KOPT-K1 (cell line): ENCODE measurements around the gene TMEM203.
A peak's percentile ranks its signal among the peaks of the same experiment; 100 is the strongest.

ENCODE experiments used
- H3K27ac ChIP-seq: fragments of 200-600 bp; sonication (generic); 2 replicates; pipeline ENCODE4 v1.5.1; 2016; ENCODE audit warnings: antibody characterized with exemption, mild to moderate bottlenecking, low read depth, low read length; ENCODE audit not compliant: poor library complexity, severe bottlenecking
- H3K36me3 ChIP-seq: fragments of 200-600 bp; sonication (generic); 2 replicates; pipeline ENCODE4 v1.5.1; 2017; ENCODE audit warnings: antibody characterized with exemption, mild to moderate bottlenecking, low read length, moderate library complexity; ENCODE audit not compliant: insufficient read depth
- H3K9me3 ChIP-seq: fragments of 200-600 bp; sonication (generic); 2 replicates; pipeline ENCODE4 v1.5.1; 2017; ENCODE audit warnings: antibody characterized with exemption, low read length, mild to moderate bottlenecking; ENCODE audit not compliant: insufficient read depth, poor library complexity, severe bottlenecking

TMEM203 gene

GRCh38 chr9:137205126-137206069 lies at the start of gene TMEM203, which contains the start of gene NDOR1:
Gene TMEM203, minus strand, starts transcription at chr9:137205648. Its CDS starts 234 bp downstream, at chr9:137205414.
Gene NDOR1, plus strand, starts transcription at chr9:137205700. Its CDS starts 78 bp downstream, at chr9:137205778.
- peak within 1 kb of the TSS; percentile 76 for H3K27ac ChIP-seq
- no peaks in the 10 kb centered on the region for H3K9me3 ChIP-seq
- H3K36me3 ChIP-seq = peaks cover 31% of the 10 kb centered on the region

- H3K36me3 ChIP-seq = peaks cover 19% of the 10 kb centered on the region; the same call in 1 of the 2 replicates
- no peaks in the 10 kb centered on the region for H3K9me3 ChIP-seq
- peak within 1 kb of the TSS; percentile 69 for H3K27ac ChIP-seq
Measured at GRCh38 chr9:137254624-137255447, 49.4 kb upstream of the TMEM203 start, which contains the start of gene NELFB. Gene NELFB, plus strand, starts transcription at chr9:137255327.

GRCh38 chr9:137253717-137254623 lies 48.5 kb upstream of the TMEM203 start:
- no peaks in the 10 kb centered on the region for H3K9me3 ChIP-seq
- no peak overlapping the region for H3K27ac ChIP-seq
- peaks cover 14% of the 10 kb centered on the region; the same call in 1 of the 2 replicates for H3K36me3 ChIP-seq

GRCh38 chr9:137252555-137253506 lies 47.4 kb upstream of the TMEM203 start:
- H3K9me3 ChIP-seq = no peaks in the 10 kb centered on the region
- peaks cover 9% of the 10 kb centered on the region; the same call in 1 of the 2 replicates for H3K36me3 ChIP-seq
- H3K27ac ChIP-seq = no peak overlapping the region

- Histone ChIP-seq H3K9me3 (no peaks in the 10 kb centered on the region), H3K27ac (no peak overlapping the region), H3K36me3 (peaks cover 3% of the 10 kb centered on the region; the same call in 1 of the 2 replicates)
Measured at GRCh38 chr9:137251490-137252268, 46.2 kb upstream of the TMEM203 start.

GRCh38 chr9:137251194-137251461 lies 45.7 kb upstream of the TMEM203 start, which contains the start of gene STPG3:
Gene STPG3, plus strand, starts transcription at chr9:137251286. Its CDS starts 1 bp downstream, at chr9:137251287.
- Histone ChIP-seq H3K36me3 (no peaks in the 10 kb centered on the region), H3K9me3 (no peaks in the 10 kb centered on the region), H3K27ac (no peak within 1 kb of the TSS)

- no peak overlapping the region for H3K27ac ChIP-seq
- no peaks in the 10 kb centered on the region for H3K9me3 ChIP-seq
- no peaks in the 10 kb centered on the region for H3K36me3 ChIP-seq
Measured at GRCh38 chr9:137250329-137251193, 45.1 kb upstream of the TMEM203 start.

GRCh38 chr9:137247916-137248175 lies 42.4 kb upstream of the TMEM203 start:
- H3K36me3 ChIP-seq = peaks cover 13% of the 10 kb centered on the region
- no peak overlapping the region for H3K27ac ChIP-seq
- no peaks in the 10 kb centered on the region for H3K9me3 ChIP-seq

- Histone ChIP-seq H3K36me3 (peaks cover 18% of the 10 kb centered on the region), H3K27ac (no peak overlapping the region), H3K9me3 (no peaks in the 10 kb centered on the region)
Measured at GRCh38 chr9:137247135-137247915, 41.9 kb upstream of the TMEM203 start.

- Histone ChIP-seq H3K27ac (no peak overlapping the region), H3K36me3 (peaks cover 23% of the 10 kb centered on the region), H3K9me3 (no peaks in the 10 kb centered on the region)
Measured at GRCh38 chr9:137245450-137246421, 40.3 kb upstream of the TMEM203 start.
